HFF-Myc (cell line): ENCODE measurements around the gene COL5A1.
A peak's percentile ranks its signal among the peaks of the same experiment; 100 is the strongest.

ENCODE experiments used
- DNase-seq: peaks from one replicate; pipeline ENCODE4 v3.0.0-alpha.2; 2011; ENCODE audit warnings: low read depth; ENCODE audit errors: extremely low read depth
- H3K4me3 ChIP-seq: replicated peaks from 2 replicates; pipeline ENCODE4 v1.5.1; 2011; ENCODE audit warnings: low read depth, mild to moderate bottlenecking, control low read depth, low read length
- TF ChIP-seq, protein P1 (sequence below): IDR thresholded peaks from 2 replicates; pipeline ENCODE4 v1.5.1; 2012; ENCODE audit warnings: mild to moderate bottlenecking, low read depth, low read length, control low read depth; ENCODE audit errors: missing control alignments

COL5A1 gene

GRCh38 chr9:134809292-134809691, 167.7 kb downstream of the COL5A1 start:
- no peak overlapping the region for H3K4me3 ChIP-seq
- no peak for DNase-seq
- TF ChIP-seq, protein P1, sequence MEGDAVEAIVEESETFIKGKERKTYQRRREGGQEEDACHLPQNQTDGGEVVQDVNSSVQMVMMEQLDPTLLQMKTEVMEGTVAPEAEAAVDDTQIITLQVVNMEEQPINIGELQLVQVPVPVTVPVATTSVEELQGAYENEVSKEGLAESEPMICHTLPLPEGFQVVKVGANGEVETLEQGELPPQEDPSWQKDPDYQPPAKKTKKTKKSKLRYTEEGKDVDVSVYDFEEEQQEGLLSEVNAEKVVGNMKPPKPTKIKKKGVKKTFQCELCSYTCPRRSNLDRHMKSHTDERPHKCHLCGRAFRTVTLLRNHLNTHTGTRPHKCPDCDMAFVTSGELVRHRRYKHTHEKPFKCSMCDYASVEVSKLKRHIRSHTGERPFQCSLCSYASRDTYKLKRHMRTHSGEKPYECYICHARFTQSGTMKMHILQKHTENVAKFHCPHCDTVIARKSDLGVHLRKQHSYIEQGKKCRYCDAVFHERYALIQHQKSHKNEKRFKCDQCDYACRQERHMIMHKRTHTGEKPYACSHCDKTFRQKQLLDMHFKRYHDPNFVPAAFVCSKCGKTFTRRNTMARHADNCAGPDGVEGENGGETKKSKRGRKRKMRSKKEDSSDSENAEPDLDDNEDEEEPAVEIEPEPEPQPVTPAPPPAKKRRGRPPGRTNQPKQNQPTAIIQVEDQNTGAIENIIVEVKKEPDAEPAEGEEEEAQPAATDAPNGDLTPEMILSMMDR: no peak

- no peak for DNase-seq
- TF ChIP-seq, protein P1: no peak
- H3K4me3 ChIP-seq: no peak overlapping the region
Observed at GRCh38 chr9:134809826-134810225, 168.2 kb downstream of the COL5A1 start.

- TF ChIP-seq, protein P1: no peak
Observed at GRCh38 chr9:134811079-134811672, 169.6 kb downstream of the COL5A1 start.

GRCh38 chr9:134811673-134812342, 170.2 kb downstream of the COL5A1 start:
- TF ChIP-seq, protein P1: no peak
- DNase-seq: peak; percentile 32
- H3K4me3 ChIP-seq: no peak overlapping the region

More at GRCh38 chr9:134811079-134811672, 169.6 kb downstream of the COL5A1 start:
- H3K4me3 ChIP-seq: no peak overlapping the region
- no peak for DNase-seq

- no peak for DNase-seq
- H3K4me3 ChIP-seq: no peak overlapping the region
- TF ChIP-seq, protein P1: no peak
Observed at GRCh38 chr9:134812343-134812673, 170.7 kb downstream of the COL5A1 start.

GRCh38 chr9:134813841-134814240, 172.2 kb downstream of the COL5A1 start:
- TF ChIP-seq, protein P1: no peak
- DNase-seq: no peak
- H3K4me3 ChIP-seq: no peak overlapping the region
